ENCODE results near the gene GCFC2.

- TF ChIP-seq, protein P1, sequence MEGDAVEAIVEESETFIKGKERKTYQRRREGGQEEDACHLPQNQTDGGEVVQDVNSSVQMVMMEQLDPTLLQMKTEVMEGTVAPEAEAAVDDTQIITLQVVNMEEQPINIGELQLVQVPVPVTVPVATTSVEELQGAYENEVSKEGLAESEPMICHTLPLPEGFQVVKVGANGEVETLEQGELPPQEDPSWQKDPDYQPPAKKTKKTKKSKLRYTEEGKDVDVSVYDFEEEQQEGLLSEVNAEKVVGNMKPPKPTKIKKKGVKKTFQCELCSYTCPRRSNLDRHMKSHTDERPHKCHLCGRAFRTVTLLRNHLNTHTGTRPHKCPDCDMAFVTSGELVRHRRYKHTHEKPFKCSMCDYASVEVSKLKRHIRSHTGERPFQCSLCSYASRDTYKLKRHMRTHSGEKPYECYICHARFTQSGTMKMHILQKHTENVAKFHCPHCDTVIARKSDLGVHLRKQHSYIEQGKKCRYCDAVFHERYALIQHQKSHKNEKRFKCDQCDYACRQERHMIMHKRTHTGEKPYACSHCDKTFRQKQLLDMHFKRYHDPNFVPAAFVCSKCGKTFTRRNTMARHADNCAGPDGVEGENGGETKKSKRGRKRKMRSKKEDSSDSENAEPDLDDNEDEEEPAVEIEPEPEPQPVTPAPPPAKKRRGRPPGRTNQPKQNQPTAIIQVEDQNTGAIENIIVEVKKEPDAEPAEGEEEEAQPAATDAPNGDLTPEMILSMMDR (IDR thresholded peaks at IDR 0.05; ENCODE audit: insufficient read depth, low read depth, low read length): no peak
- no peak for TF ChIP-seq EZH2 (IDR thresholded peaks at IDR 0.05; ENCODE audit: insufficient read depth, low read length)
Observed at GRCh38 chr2:75722687-75723086, 12.0 kb upstream of the GCFC2 start.

All from astrocyte (in vitro differentiated cells and primary cell).